A549 (cell line): ENCODE data around the gene SLC17A5. TPM values are rescaled to one million over a fixed set of nuclear protein-coding genes. Genes with fewer than 3 reads are reported as not detected.
A peak's percentile ranks its signal among the peaks of the same experiment; 100 is the strongest.

Source experiments
- ATAC-seq, 2 experiments: fragments of 200-7000 bp in 1 of 2; fragments of >200 bp in 1 of 2; cut with Nextera tagmentation in 1 of 2; cut with Tn5 transposase in 1 of 2; 3 replicates each; pipeline versions ENCODE4 v1.8.0 to v1.9.1; 2018 to 2020; ENCODE audit warnings: mild to moderate bottlenecking in 1 of 2, moderate library complexity in 1 of 2
- CTCF ChIA-PET: fragments of 300-600 bp; sonication (Branson Sonifier 250); formaldehyde crosslinking; extraction: SDS; loops from one replicate; lab custom pipeline; 2021; ENCODE audit warnings: antibody characterized with exemption, inconsistent platforms; lab: Yijun Ruan, JAX
- POLR2A ChIA-PET: fragments of 350-600 bp; formaldehyde crosslinking; extraction: SDS; loops from one replicate; lab custom pipeline; 2021; ENCODE audit warnings: antibody characterized with exemption, inconsistent platforms; lab: Yijun Ruan, JAX
- DNase-seq, 2 experiments: peaks; one replicate each; pipeline versions ENCODE4 v3.0.0 to v3.0.0-alpha.2; 2011 to 2016; ENCODE audit warnings: low read depth in 1 of 2, low spot score in 1 of 2
- FAIRE-seq: peaks from 2 replicates; lab custom pipeline; 2011; peaks lifted over from hg19 to GRCh38; lab: Jason Lieb, UNC
- H3K27ac ChIP-seq, 2 experiments: fragments of >200 bp; sonication (Bioruptor Twin); formaldehyde crosslinking; 3 replicates each; pipeline ENCODE4 v1.5.1; 2016 to 2017
- H3K4me1 ChIP-seq: fragments of >200 bp; sonication (Bioruptor Twin); formaldehyde crosslinking; 3 replicates; pipeline ENCODE4 v1.6.1; 2016
- H3K4me2 ChIP-seq: fragments of >200 bp; sonication (Bioruptor Twin); formaldehyde crosslinking; 3 replicates; pipeline ENCODE4 v1.6.1; 2016
- H3K4me3 ChIP-seq: fragments of >200 bp; sonication (Bioruptor Twin); formaldehyde crosslinking; 3 replicates; pipeline ENCODE4 v1.5.1; 2016
- H3K9me3 ChIP-seq: fragments of >200 bp; sonication (Bioruptor Twin); formaldehyde crosslinking; 3 replicates; pipeline ENCODE4 v1.6.1; 2016
- BHLHE40 ChIP-seq: IDR thresholded peaks from 2 replicates; pipeline ENCODE4 v1.6.1; 2012; ENCODE audit warnings: low read depth, low read length, inconsistent platforms
- CHD4 ChIP-seq: fragments of 200-600 bp; sonication (generic); IDR thresholded peaks from 2 replicates; pipeline ENCODE4 v1.6.1; 2016; ENCODE audit warnings: antibody characterized with exemption, mild to moderate bottlenecking, borderline replicate concordance
- CTCF ChIP-seq: fragments of >200 bp; sonication (Bioruptor Twin); formaldehyde crosslinking; IDR thresholded peaks from 3 replicates; pipeline ENCODE4 v1.5.1; 2016
- E2F6 ChIP-seq: IDR thresholded peaks from 2 replicates; pipeline ENCODE4 v1.6.1; 2012; ENCODE audit warnings: low read depth, borderline replicate concordance
- EHF ChIP-seq: fragments of 250-450 bp; sonication (Bioruptor Pico); IDR thresholded peaks from 2 replicates; pipeline ENCODE4 v1.5.0; 2020; ENCODE audit warnings: mild to moderate bottlenecking
- ELK1 ChIP-seq: fragments of 150-350 bp; IDR thresholded peaks from 2 replicates; pipeline ENCODE4 v1.6.1; 2014; ENCODE audit warnings: low read depth, mild to moderate bottlenecking, low read length
- FOXS1 ChIP-seq: fragments of 250-450 bp; sonication (Bioruptor Pico); IDR thresholded peaks from 2 replicates; pipeline ENCODE4 v1.5.0; 2020; ENCODE audit warnings: mild to moderate bottlenecking, moderate library complexity
- GATA3 ChIP-seq: IDR thresholded peaks from 2 replicates; pipeline ENCODE4 v1.6.1; 2012; ENCODE audit warnings: borderline replicate concordance
- HES2 ChIP-seq: fragments of >200 bp; sonication (Bioruptor Twin); formaldehyde crosslinking; IDR thresholded peaks from 2 replicates; pipeline ENCODE4 v1.6.1; 2016
- JUN ChIP-seq, 2 experiments: fragments of >200 bp; sonication (Bioruptor Twin); formaldehyde crosslinking; IDR thresholded peaks; 2 replicates in 1 of 2; 3 replicates in 1 of 2; pipeline ENCODE4 v1.6.1; 2016 to 2017
- MYC ChIP-seq: IDR thresholded peaks from 2 replicates; pipeline ENCODE4 v1.6.1; 2012; ENCODE audit warnings: mild to moderate bottlenecking, inconsistent platforms, low read length, improper control_type of control experiment, borderline replicate concordance
- NPAS2 ChIP-seq: fragments of 250-450 bp; sonication (Bioruptor Pico); IDR thresholded peaks from 2 replicates; pipeline ENCODE4 v1.8.0; 2022; ENCODE audit warnings: mild to moderate bottlenecking, moderate library complexity, borderline replicate concordance
- RARB ChIP-seq: fragments of 250-450 bp; sonication (Bioruptor Pico); IDR thresholded peaks from 2 replicates; pipeline ENCODE4 v1.8.0; 2021; ENCODE audit warnings: mild to moderate bottlenecking, moderate library complexity
- RCOR1 ChIP-seq: fragments of 150-350 bp; IDR thresholded peaks from 2 replicates; pipeline ENCODE4 v1.6.1; 2014; ENCODE audit warnings: antibody characterized with exemption, low read length, low read depth
- ZC3H11A ChIP-seq: fragments of 450-650 bp; IDR thresholded peaks from 2 replicates; pipeline ENCODE4 v1.6.1; 2014; ENCODE audit warnings: antibody characterized with exemption, mild to moderate bottlenecking
- WGBS: methylation state at CpG from one replicate; pipeline ENCODE4 v1.1.6; 2017; ENCODE audit errors: missing lambda C conversion rate; 5-methylcytosine and 5-hydroxymethylcytosine counted together
- polyA plus RNA-seq, 4 experiments: library from polyadenylated mRNA; depleted of rRNA in 3 of 4; stranded (reverse); fragments of >200 nt; fragmentation: RNase III in 1 of 4; extraction: RNeasy Plus Mini Kit Qiagen cat#74134 plus additional on column Dnase treatment in 1 of 4; gene quantifications; 2 replicates in 3 of 4; 3 replicates in 1 of 4; pipeline ENCODE4 v1.2.3, GENCODE V29; 2011 to 2017
- TF ChIP-seq, protein P1 (sequence below): fragments of 200-600 bp; sonication (generic); IDR thresholded peaks from 2 replicates; pipeline ENCODE4 v1.6.1; 2016; ENCODE audit warnings: antibody characterized with exemption, mild to moderate bottlenecking, moderate library complexity
- TF ChIP-seq, protein P2 (sequence below): fragments of 250-450 bp; sonication (Bioruptor Pico); IDR thresholded peaks from 2 replicates; pipeline ENCODE4 v1.5.0; 2021; ENCODE audit warnings: mild to moderate bottlenecking, moderate library complexity, borderline replicate concordance

The SLC17A5 gene
- polyA plus RNA-seq, 2 of the 4 experiments (the other 2 are of a cell fraction): 10.0 to 10.6 TPM

DNA sequence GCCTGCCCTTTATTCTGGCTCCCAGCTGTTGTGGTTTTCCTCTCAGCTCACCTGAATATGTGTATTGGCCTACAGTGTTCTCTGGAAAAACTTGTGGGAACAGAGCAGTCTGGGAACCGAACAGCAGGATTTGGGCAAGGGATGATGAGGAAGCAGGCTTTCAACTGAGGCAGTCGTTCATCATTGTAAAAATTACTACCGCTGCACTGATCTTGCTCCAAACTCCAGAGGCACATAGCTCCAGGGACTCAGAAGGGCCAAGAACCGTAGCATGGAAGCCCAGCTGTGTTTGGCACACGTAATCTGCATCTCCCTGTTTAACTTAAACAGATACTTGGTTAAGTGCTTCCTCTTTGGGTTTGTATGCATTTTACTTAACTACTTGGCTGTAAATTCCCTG is 84.7 kb downstream of the SLC17A5 start:
- H3K4me3 ChIP-seq: no peak overlapping the region
- H3K9me3 ChIP-seq: no peaks in the 10 kb centered on the region
- ChIA-PET POLR2A (no interaction called here), CTCF (no interaction called here)
- ATAC-seq: no peak
- peak overlapping the region; percentile 92 to 95; a peak in 4 of 6 replicates for H3K27ac ChIP-seq
- no peak for TF ChIP-seq ELK1
- no peak for TF ChIP-seq E2F6
- no peak for TF ChIP-seq HES2
- no peak for TF ChIP-seq CTCF
- TF ChIP-seq, protein P1, sequence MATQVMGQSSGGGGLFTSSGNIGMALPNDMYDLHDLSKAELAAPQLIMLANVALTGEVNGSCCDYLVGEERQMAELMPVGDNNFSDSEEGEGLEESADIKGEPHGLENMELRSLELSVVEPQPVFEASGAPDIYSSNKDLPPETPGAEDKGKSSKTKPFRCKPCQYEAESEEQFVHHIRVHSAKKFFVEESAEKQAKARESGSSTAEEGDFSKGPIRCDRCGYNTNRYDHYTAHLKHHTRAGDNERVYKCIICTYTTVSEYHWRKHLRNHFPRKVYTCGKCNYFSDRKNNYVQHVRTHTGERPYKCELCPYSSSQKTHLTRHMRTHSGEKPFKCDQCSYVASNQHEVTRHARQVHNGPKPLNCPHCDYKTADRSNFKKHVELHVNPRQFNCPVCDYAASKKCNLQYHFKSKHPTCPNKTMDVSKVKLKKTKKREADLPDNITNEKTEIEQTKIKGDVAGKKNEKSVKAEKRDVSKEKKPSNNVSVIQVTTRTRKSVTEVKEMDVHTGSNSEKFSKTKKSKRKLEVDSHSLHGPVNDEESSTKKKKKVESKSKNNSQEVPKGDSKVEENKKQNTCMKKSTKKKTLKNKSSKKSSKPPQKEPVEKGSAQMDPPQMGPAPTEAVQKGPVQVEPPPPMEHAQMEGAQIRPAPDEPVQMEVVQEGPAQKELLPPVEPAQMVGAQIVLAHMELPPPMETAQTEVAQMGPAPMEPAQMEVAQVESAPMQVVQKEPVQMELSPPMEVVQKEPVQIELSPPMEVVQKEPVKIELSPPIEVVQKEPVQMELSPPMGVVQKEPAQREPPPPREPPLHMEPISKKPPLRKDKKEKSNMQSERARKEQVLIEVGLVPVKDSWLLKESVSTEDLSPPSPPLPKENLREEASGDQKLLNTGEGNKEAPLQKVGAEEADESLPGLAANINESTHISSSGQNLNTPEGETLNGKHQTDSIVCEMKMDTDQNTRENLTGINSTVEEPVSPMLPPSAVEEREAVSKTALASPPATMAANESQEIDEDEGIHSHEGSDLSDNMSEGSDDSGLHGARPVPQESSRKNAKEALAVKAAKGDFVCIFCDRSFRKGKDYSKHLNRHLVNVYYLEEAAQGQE: no peak
- TF ChIP-seq, protein P2, sequence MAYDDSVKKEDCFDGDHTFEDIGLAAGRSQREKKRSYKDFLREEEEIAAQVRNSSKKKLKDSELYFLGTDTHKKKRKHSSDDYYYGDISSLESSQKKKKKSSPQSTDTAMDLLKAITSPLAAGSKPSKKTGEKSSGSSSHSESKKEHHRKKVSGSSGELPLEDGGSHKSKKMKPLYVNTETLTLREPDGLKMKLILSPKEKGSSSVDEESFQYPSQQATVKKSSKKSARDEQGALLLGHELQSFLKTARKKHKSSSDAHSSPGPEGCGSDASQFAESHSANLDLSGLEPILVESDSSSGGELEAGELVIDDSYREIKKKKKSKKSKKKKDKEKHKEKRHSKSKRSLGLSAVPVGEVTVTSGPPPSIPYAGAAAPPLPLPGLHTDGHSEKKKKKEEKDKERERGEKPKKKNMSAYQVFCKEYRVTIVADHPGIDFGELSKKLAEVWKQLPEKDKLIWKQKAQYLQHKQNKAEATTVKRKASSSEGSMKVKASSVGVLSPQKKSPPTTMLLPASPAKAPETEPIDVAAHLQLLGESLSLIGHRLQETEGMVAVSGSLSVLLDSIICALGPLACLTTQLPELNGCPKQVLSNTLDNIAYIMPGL: no peak
- TF ChIP-seq BHLHE40: no peak
- TF ChIP-seq NPAS2 (CRISPR knock-in tag): no peak
- TF ChIP-seq EHF (CRISPR knock-in tag): no peak
- no peak for TF ChIP-seq RCOR1
- no peak for TF ChIP-seq JUN (IDR thresholded peaks at IDR 0.05)
- no peak for TF ChIP-seq GATA3
- no peak for TF ChIP-seq CHD4
- no peak for TF ChIP-seq MYC
- TF ChIP-seq FOXS1: no peak
- no peak for TF ChIP-seq ZC3H11A
- no peak for TF ChIP-seq RARB (CRISPR knock-in tag)
- WGBS: 86% methylated on average over 5 of the region's 5 CpGs
- H3K4me1 ChIP-seq: peaks cover 27% of the 10 kb centered on the region
- no peak for DNase-seq
- no peak for FAIRE-seq
- no peak overlapping the region for H3K4me2 ChIP-seq
